Measurements from ENCODE around the gene LMBR1L.

Gene LMBR1L

GRCh38 chr12:49060237-49061156, 50.1 kb downstream of the LMBR1L start, which contains the start of gene KMT2D:
Gene KMT2D (minus strand): TSS chr12:49060794. CDS start chr12:49055324, 5,470 bp downstream.
- H3K27me3 ChIP-seq (ENCODE audit: control insufficient read depth, insufficient read depth, low read length), result no peaks in the 10 kb centered on the region
- no CpG with 5 or more reads among the region's 74 CpGs for WGBS (ENCODE audit: insufficient coverage, insufficient read length)
- peak within 1 kb of the TSS; percentile 98 for H3K4me3 ChIP-seq (ENCODE audit: low read length)
- H3K27ac ChIP-seq (ENCODE audit: low read length), result no peak within 1 kb of the TSS
- no peaks in the 10 kb centered on the region for H3K36me3 ChIP-seq (ENCODE audit: control insufficient read depth, insufficient read depth, low read length)
- H3K9me3 ChIP-seq (ENCODE audit: control insufficient read depth, insufficient read depth, low read length), result no peaks in the 10 kb centered on the region
- peaks cover 6% of the 10 kb centered on the region for H3K4me1 ChIP-seq (ENCODE audit: control insufficient read depth, insufficient read depth, low read length)
- peak; percentile 87 for DNase-seq (ENCODE audit: low read depth, low spot score)

- Histone ChIP-seq H3K4me1 (ENCODE audit: control insufficient read depth, insufficient read depth, low read length) (peaks cover 6% of the 10 kb centered on the region), H3K9me3 (ENCODE audit: control insufficient read depth, insufficient read depth, low read length) (no peaks in the 10 kb centered on the region), H3K27me3 (ENCODE audit: control insufficient read depth, insufficient read depth, low read length) (no peaks in the 10 kb centered on the region), H3K27ac (ENCODE audit: low read length) (no peak overlapping the region), H3K4me3 (ENCODE audit: low read length) (peak overlapping the region; percentile 98), H3K36me3 (ENCODE audit: control insufficient read depth, insufficient read depth, low read length) (peaks cover 5% of the 10 kb centered on the region)
- WGBS (ENCODE audit: insufficient coverage, insufficient read length), result no CpG with 5 or more reads among the region's 70 CpGs
- no peak for DNase-seq (ENCODE audit: low read depth, low spot score)
Measured at GRCh38 chr12:49059299-49060171, 51.1 kb downstream of the LMBR1L start.

- Histone ChIP-seq H3K4me3 (ENCODE audit: low read length) (peak overlapping the region; percentile 98; the same call in 1 of the 2 replicates), H3K27me3 (ENCODE audit: control insufficient read depth, insufficient read depth, low read length) (no peaks in the 10 kb centered on the region), H3K4me1 (ENCODE audit: control insufficient read depth, insufficient read depth, low read length) (peaks cover 6% of the 10 kb centered on the region), H3K27ac (ENCODE audit: low read length) (no peak overlapping the region), H3K9me3 (ENCODE audit: control insufficient read depth, insufficient read depth, low read length) (no peaks in the 10 kb centered on the region), H3K36me3 (ENCODE audit: control insufficient read depth, insufficient read depth, low read length) (peaks cover 8% of the 10 kb centered on the region)
- DNase-seq (ENCODE audit: low read depth, low spot score), result no peak
- no CpG with 5 or more reads among the region's 1 CpG for WGBS (ENCODE audit: insufficient coverage, insufficient read length)
Measured at GRCh38 chr12:49059045-49059298, 51.7 kb downstream of the LMBR1L start.

- Histone ChIP-seq H3K27me3 (ENCODE audit: control insufficient read depth, insufficient read depth, low read length) (no peaks in the 10 kb centered on the region), H3K4me1 (ENCODE audit: control insufficient read depth, insufficient read depth, low read length) (peaks cover 6% of the 10 kb centered on the region), H3K4me3 (ENCODE audit: low read length) (peak overlapping the region; percentile 98; the same call in 1 of the 2 replicates), H3K36me3 (ENCODE audit: control insufficient read depth, insufficient read depth, low read length) (peaks cover 13% of the 10 kb centered on the region), H3K9me3 (ENCODE audit: control insufficient read depth, insufficient read depth, low read length) (no peaks in the 10 kb centered on the region), H3K27ac (ENCODE audit: low read length) (no peak overlapping the region)
- WGBS (ENCODE audit: insufficient coverage, insufficient read length), result no CpG with 5 or more reads among the region's 5 CpGs
- no peak for DNase-seq (ENCODE audit: low read depth, low spot score)
Measured at GRCh38 chr12:49058366-49059044, 52.1 kb downstream of the LMBR1L start.

DNA sequence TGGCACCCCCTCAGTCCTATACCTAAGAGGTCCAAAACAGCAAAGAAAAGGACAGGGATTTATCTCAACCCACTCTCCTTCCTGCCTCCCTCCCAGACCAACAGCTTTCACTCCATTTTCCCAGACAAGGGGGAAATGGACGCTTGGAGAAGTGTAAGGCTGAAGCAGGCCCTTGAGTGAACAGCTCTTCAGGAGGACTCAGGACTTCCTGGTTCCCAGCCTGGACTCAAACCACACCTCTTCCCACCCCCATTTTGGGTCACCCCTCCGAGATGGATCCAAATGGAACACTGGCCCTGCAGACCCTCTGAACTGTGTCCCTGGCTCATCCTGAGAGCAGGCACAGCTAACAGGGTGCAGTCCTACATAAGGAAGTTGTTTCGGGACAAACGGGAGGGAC, 52.8 kb downstream of the LMBR1L start:
- H3K27ac ChIP-seq (ENCODE audit: low read length), result no peak overlapping the region

GRCh38 chr12:49055978-49056754, 54.5 kb downstream of the LMBR1L start:
- DNase-seq (ENCODE audit: low read depth, low spot score), result peak; percentile 22
- Histone ChIP-seq H3K27ac (ENCODE audit: low read length) (no peak overlapping the region), H3K4me1 (ENCODE audit: control insufficient read depth, insufficient read depth, low read length) (peaks cover 6% of the 10 kb centered on the region), H3K9me3 (ENCODE audit: control insufficient read depth, insufficient read depth, low read length) (no peaks in the 10 kb centered on the region), H3K27me3 (ENCODE audit: control insufficient read depth, insufficient read depth, low read length) (no peaks in the 10 kb centered on the region), H3K4me3 (ENCODE audit: low read length) (no peak overlapping the region), H3K36me3 (ENCODE audit: control insufficient read depth, insufficient read depth, low read length) (peaks cover 35% of the 10 kb centered on the region)
- WGBS (ENCODE audit: insufficient coverage, insufficient read length), result no CpG with 5 or more reads among the region's 7 CpGs

More for the DNA sequence above, 52.8 kb downstream of the LMBR1L start:
- peaks cover 19% of the 10 kb centered on the region for H3K36me3 ChIP-seq (ENCODE audit: control insufficient read depth, insufficient read depth, low read length)
- no peaks in the 10 kb centered on the region for H3K27me3 ChIP-seq (ENCODE audit: control insufficient read depth, insufficient read depth, low read length)
- no peak for DNase-seq (ENCODE audit: low read depth, low spot score)
- H3K9me3 ChIP-seq (ENCODE audit: control insufficient read depth, insufficient read depth, low read length), result no peaks in the 10 kb centered on the region
- peaks cover 6% of the 10 kb centered on the region for H3K4me1 ChIP-seq (ENCODE audit: control insufficient read depth, insufficient read depth, low read length)
- H3K4me3 ChIP-seq (ENCODE audit: low read length), result 0 out of 2 replicates have a peak overlapping the region, but pooled peaks have one; percentile 17
- WGBS (ENCODE audit: insufficient coverage, insufficient read length), result no CpG with 5 or more reads among the region's 4 CpGs

DNA sequence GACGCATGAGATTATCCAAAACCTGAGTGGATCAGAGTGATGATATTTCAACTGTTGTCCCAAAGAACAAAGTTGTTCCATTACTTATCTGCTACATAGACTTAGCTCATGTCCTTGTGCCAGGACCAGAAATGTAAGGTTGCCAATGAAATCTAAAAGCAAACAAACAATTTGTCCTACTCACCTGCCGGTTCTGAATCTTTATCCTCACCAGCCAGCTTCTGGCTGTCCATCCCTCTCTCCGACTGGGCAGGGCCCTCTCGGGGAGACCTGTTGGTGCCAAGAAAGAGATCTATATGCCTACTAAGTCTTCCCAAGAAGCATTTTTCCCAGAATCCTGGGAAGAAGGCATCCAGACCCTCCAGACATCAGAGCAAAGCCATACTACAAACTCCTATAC, 55.6 kb downstream of the LMBR1L start:
- no peak overlapping the region for H3K4me3 ChIP-seq (ENCODE audit: low read length)
- no peak for DNase-seq (ENCODE audit: low read depth, low spot score)
- no peaks in the 10 kb centered on the region for H3K9me3 ChIP-seq (ENCODE audit: control insufficient read depth, insufficient read depth, low read length)
- no CpG with 5 or more reads among the region's 4 CpGs for WGBS (ENCODE audit: insufficient coverage, insufficient read length)
- H3K27ac ChIP-seq (ENCODE audit: low read length), result no peak overlapping the region
- H3K27me3 ChIP-seq (ENCODE audit: control insufficient read depth, insufficient read depth, low read length), result no peaks in the 10 kb centered on the region
- peaks cover 45% of the 10 kb centered on the region for H3K36me3 ChIP-seq (ENCODE audit: control insufficient read depth, insufficient read depth, low read length)
- peaks cover 6% of the 10 kb centered on the region for H3K4me1 ChIP-seq (ENCODE audit: control insufficient read depth, insufficient read depth, low read length)

- no peaks in the 10 kb centered on the region for H3K9me3 ChIP-seq (ENCODE audit: control insufficient read depth, insufficient read depth, low read length)
- H3K4me3 ChIP-seq (ENCODE audit: low read length), result no peak overlapping the region
- H3K27ac ChIP-seq (ENCODE audit: low read length), result no peak overlapping the region
- no peak for DNase-seq (ENCODE audit: low read depth, low spot score)
- no CpG with 5 or more reads among the region's 10 CpGs for WGBS (ENCODE audit: insufficient coverage, insufficient read length)
- peaks cover 51% of the 10 kb centered on the region for H3K36me3 ChIP-seq (ENCODE audit: control insufficient read depth, insufficient read depth, low read length)
- H3K27me3 ChIP-seq (ENCODE audit: control insufficient read depth, insufficient read depth, low read length), result no peaks in the 10 kb centered on the region
- H3K4me1 ChIP-seq (ENCODE audit: control insufficient read depth, insufficient read depth, low read length), result peaks cover 6% of the 10 kb centered on the region
Measured at GRCh38 chr12:49054524-49054923, 56.1 kb downstream of the LMBR1L start.

DNA sequence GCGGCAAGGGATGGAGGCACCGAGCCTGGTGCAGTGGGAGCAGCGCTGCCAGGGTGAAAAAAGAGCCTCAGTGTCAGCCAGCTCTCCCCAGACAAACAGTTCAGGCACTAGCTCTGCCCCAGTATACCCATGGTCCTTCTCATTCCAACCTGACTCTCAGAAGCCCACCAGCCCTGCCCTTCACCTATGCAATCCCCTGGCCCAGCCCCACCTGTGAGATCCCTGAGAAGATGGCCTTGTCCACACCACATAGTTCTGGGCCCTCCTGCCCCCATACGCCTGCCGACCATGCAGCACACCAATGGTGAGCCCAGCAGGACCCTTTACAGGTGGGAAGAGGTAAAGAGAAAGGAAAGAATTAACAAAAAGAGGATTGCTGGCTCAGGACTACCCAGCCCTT, 56.6 kb downstream of the LMBR1L start:
- H3K4me1 ChIP-seq (ENCODE audit: control insufficient read depth, insufficient read depth, low read length), result peaks cover 6% of the 10 kb centered on the region
- WGBS (ENCODE audit: insufficient coverage, insufficient read length), result no CpG with 5 or more reads among the region's 5 CpGs
- no peaks in the 10 kb centered on the region for H3K27me3 ChIP-seq (ENCODE audit: control insufficient read depth, insufficient read depth, low read length)
- H3K4me3 ChIP-seq (ENCODE audit: low read length), result no peak overlapping the region
- DNase-seq (ENCODE audit: low read depth, low spot score), result no peak
- peaks cover 55% of the 10 kb centered on the region for H3K36me3 ChIP-seq (ENCODE audit: control insufficient read depth, insufficient read depth, low read length)
- H3K9me3 ChIP-seq (ENCODE audit: control insufficient read depth, insufficient read depth, low read length), result no peaks in the 10 kb centered on the region
- no peak overlapping the region for H3K27ac ChIP-seq (ENCODE audit: low read length)

Data from iPS DF 6.9 (cell line).